Endodermal cell (in vitro differentiated cells): ENCODE data around the gene PPP1CA. TPM values are rescaled to one million over a fixed set of nuclear protein-coding genes. Genes with fewer than 3 reads are reported as not detected.

Experiments
- DNase-seq: peaks from one replicate; pipeline ENCODE4 v3.0.0-alpha.2; 2017
- H3K27ac ChIP-seq: 2 replicates; pipeline ENCODE4 v1.5.1; 2013; ENCODE audit warnings: mild to moderate bottlenecking, low read depth, low read length, moderate library complexity
- H3K27me3 ChIP-seq: 2 replicates; pipeline ENCODE4 v1.6.1; 2013; ENCODE audit warnings: mild to moderate bottlenecking, low read length, moderate library complexity; ENCODE audit not compliant: insufficient read depth, control insufficient read depth, poor library complexity, severe bottlenecking
- H3K36me3 ChIP-seq: 2 replicates; pipeline ENCODE4 v1.7.0; 2013; ENCODE audit warnings: mild to moderate bottlenecking, low read length, moderate library complexity; ENCODE audit not compliant: control insufficient read depth, insufficient read depth
- H3K4me1 ChIP-seq: one replicate; pipeline ENCODE4 v1.7.0; 2013; ENCODE audit warnings: low read length; ENCODE audit not compliant: control insufficient read depth, insufficient read depth
- H3K4me3 ChIP-seq: 2 replicates; pipeline ENCODE4 v1.5.1; 2013; ENCODE audit warnings: mild to moderate bottlenecking, low read length, moderate library complexity
- H3K9ac ChIP-seq: 2 replicates; pipeline ENCODE4 v1.6.1; 2013; ENCODE audit warnings: mild to moderate bottlenecking, low read length, moderate library complexity; ENCODE audit not compliant: poor library complexity, severe bottlenecking; ENCODE audit errors: extremely low read depth
- H3K9me3 ChIP-seq: 2 replicates; pipeline ENCODE4 v1.6.1; 2013; ENCODE audit warnings: mild to moderate bottlenecking, low read length, moderate library complexity; ENCODE audit not compliant: control insufficient read depth
- H3K27ac Mint-ChIP-seq: 2 replicates; pipeline ENCODE4 v1.8.0; 2020; ENCODE audit warnings: mixed read lengths
- H3K27me3 Mint-ChIP-seq: 2 replicates; pipeline ENCODE4 v1.8.0; 2021; ENCODE audit warnings: mild to moderate bottlenecking, mixed read lengths; ENCODE audit not compliant: insufficient read depth
- H3K36me3 Mint-ChIP-seq: 2 replicates; pipeline ENCODE4 v1.8.0; 2020; ENCODE audit warnings: low read depth, mixed read lengths
- H3K4me1 Mint-ChIP-seq: 2 replicates; pipeline ENCODE4 v1.8.0; 2020; ENCODE audit warnings: mixed read lengths
- H3K4me3 Mint-ChIP-seq: 2 replicates; pipeline ENCODE4 v1.8.0; 2020; ENCODE audit warnings: mild to moderate bottlenecking, moderate library complexity, mixed read lengths
- H3K9me3 Mint-ChIP-seq: 2 replicates; pipeline ENCODE4 v1.8.0; 2020; ENCODE audit warnings: mild to moderate bottlenecking, mixed read lengths
- CTCF ChIP-seq: fragments of 200-600 bp; sonication (generic); conservative IDR thresholded peaks from 2 replicates; pipeline ENCODE4 v1.5.0; 2021; ENCODE audit warnings: antibody characterized with exemption, mild to moderate bottlenecking
- WGBS, 2 experiments: methylation state at CpG; one replicate each; pipeline versions ENCODE4 v1.1.5 to v1.1.7; 2013; ENCODE audit warnings: missing lambda C conversion rate in 2 of 2, mixed read lengths in 1 of 2; ENCODE audit not compliant: insufficient coverage in 1 of 2, insufficient read length in 1 of 2; 5-methylcytosine and 5-hydroxymethylcytosine counted together
- total RNA-seq, 2 donors: library from RNA; stranded (reverse); fragmentation: NEBNext Ultra II Directional in 1 of 2; extraction: Animal tissue kit (Norgen Biotek cat#: 25700) in 1 of 2; gene quantifications; 2 replicates in 1 of 2; 3 replicates in 1 of 2; pipeline ENCODE4 v1.2.1, GENCODE V29; 2021

PPP1CA gene
- total RNA-seq, 2 donors from 2014 or later: 182 to 212 TPM

GRCh38 chr11:67400942-67401494 lies 640 bp downstream of the PPP1CA start:
- Histone ChIP-seq H3K9me3 (no peaks in the 10 kb centered on the region), H3K27ac (no peak overlapping the region), H3K4me3 (peak overlapping the region; percentile 94), H3K27me3 (no peaks in the 10 kb centered on the region), H3K36me3 (peaks cover 28% of the 10 kb centered on the region), H3K9ac (peak overlapping the region; percentile 75), H3K4me1 (peaks cover 10% of the 10 kb centered on the region)
- Mint-ChIP-seq H3K27ac (no peak overlapping the region), H3K27me3 (no peaks in the 10 kb centered on the region), H3K9me3 (no peaks in the 10 kb centered on the region), H3K4me3 (peak overlapping the region; percentile 66), H3K4me1 (peaks cover 12% of the 10 kb centered on the region), H3K36me3 (peaks cover 33% of the 10 kb centered on the region)
- TF ChIP-seq CTCF: no peak
- 12 to 26% methylated on average over 12 to 27 of the region's 27 CpGs for WGBS, 2 experiments
- no peak for DNase-seq

DNA sequence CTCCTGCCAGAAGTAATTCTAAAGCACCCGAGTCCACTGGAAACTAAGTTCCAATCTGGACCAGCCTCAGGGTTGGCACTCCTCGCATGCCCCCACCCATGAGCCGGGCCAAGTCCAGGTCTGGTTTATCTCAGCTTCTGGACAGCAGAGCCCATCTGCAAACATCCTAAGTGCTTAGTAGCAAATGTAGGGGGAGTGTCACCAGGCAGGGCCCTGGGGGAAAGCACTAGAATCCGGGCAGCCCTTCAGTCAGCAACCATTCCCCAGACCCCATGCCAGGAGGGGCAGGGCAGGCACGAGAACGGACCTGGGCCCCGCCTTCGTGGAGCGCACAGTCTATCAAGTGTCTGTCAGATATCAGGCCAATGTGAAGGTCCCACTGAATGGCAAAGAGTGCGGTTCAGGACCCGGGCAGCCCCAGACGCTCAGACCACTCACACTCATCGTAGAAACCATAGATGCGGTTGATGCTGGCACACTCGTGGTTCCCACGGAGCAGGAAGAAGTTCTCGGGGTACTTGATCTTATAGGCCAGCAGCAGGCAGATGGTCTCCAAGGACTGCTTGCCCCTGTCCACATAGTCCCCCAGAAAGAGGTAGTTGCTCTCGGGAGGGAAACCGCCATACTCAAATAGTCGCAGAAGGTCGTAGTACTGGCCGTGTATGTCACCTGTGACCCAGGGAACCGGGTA lies 1.3 kb downstream of the PPP1CA start:
- peak overlapping the region; percentile 66 for H3K4me3 Mint-ChIP-seq
- H3K36me3 Mint-ChIP-seq: peaks cover 34% of the 10 kb centered on the region
- 84 to 86% methylated on average over 17 to 23 of the region's 23 CpGs for WGBS, 2 experiments
- Histone ChIP-seq H3K9ac (peak overlapping the region; percentile 75), H3K27ac (no peak overlapping the region), H3K27me3 (no peaks in the 10 kb centered on the region), H3K4me1 (peaks cover 10% of the 10 kb centered on the region), H3K4me3 (peak overlapping the region; percentile 94), H3K9me3 (no peaks in the 10 kb centered on the region), H3K36me3 (peaks cover 32% of the 10 kb centered on the region)
- H3K27ac Mint-ChIP-seq: peak overlapping the region; percentile 61
- no peaks in the 10 kb centered on the region for H3K9me3 Mint-ChIP-seq
- H3K4me1 Mint-ChIP-seq: peaks cover 12% of the 10 kb centered on the region
- no peaks in the 10 kb centered on the region for H3K27me3 Mint-ChIP-seq
- no peak for DNase-seq
- TF ChIP-seq CTCF: no peak

DNA sequence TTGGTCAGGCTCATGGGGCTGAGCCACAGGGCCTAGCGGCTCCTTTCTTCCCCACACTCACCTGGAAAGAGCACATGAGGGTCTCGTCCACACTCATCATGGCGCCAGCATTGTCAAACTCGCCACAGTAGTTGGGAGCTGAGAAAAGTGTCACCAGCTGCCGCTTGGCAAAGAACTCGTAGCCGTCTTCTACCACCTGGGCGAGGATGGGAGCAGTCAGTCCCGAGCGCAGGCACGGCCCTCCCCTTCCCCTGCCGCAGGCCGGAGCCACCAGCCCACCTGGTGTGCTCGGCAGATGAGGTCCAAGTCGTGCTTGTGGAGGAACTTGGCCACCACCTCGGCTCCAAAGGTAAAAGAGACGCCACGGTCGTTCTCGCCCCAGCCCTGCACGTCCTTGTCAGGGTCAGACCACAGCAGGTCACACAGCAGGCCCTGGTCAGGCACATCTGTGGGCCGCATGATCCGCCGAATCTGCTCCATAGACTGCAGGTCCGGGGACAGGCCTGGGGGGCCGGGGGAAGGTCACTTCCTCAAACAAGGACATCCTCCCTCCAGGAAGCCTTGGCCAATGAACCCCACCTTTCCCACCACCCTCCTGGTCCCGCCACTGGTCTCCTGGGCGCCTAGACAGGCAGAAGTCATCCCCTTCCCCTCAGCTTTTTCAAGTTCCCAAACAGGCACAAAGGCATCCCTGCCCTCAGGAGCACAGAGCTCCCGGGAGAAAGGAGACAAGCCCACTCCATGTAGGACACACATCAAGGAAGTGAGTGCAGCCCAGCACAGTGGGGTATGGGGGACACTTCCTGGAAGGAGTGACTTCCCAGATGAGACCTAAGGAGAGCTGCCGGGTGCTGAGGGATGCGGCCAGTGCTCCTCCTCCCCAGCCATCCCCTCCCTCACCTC lies 2.7 kb downstream of the PPP1CA start:
- H3K4me1 ChIP-seq: peaks cover 10% of the 10 kb centered on the region
- H3K27me3 ChIP-seq: no peaks in the 10 kb centered on the region
- Mint-ChIP-seq H3K4me1 (peaks cover 12% of the 10 kb centered on the region), H3K9me3 (no peaks in the 10 kb centered on the region), H3K36me3 (peaks cover 38% of the 10 kb centered on the region), H3K27ac (no peak overlapping the region), H3K27me3 (no peaks in the 10 kb centered on the region), H3K4me3 (no peak overlapping the region)
- H3K9me3 ChIP-seq: no peaks in the 10 kb centered on the region
- no peak overlapping the region for H3K27ac ChIP-seq
- no peak for DNase-seq
- H3K9ac ChIP-seq: no peak overlapping the region
- peaks cover 38% of the 10 kb centered on the region for H3K36me3 ChIP-seq
- no peak overlapping the region for H3K4me3 ChIP-seq
- 92 to 94% methylated on average over 25 to 31 of the region's 31 CpGs for WGBS, 2 experiments
- TF ChIP-seq CTCF: no peak
